HCT116 (cell line): Measurements from ENCODE around the gene ASIC1. TPM values are rescaled to one million over a fixed set of nuclear protein-coding genes. Genes with fewer than 3 reads are reported as not detected.

Experiments used
- ATAC-seq: fragments of 200-7000 bp; cut with Tn5 transposase; 2 replicates; pipeline ENCODE4 v1.9.1; 2020; ENCODE audit warnings: mild to moderate bottlenecking, moderate library complexity
- BruUV-seq: library from RNA; stranded (reverse); fragments of 400-500 nt; replicated peaks from 2 replicates; lab custom pipeline; 2021; lab: Mats Ljungman, UMichigan
- CTCF ChIA-PET: fragments of 300-600 bp; sonication (Branson Sonifier 250); formaldehyde crosslinking; loops from one replicate; lab custom pipeline; 2021; ENCODE audit warnings: antibody characterized with exemption; lab: Charles Lee
- POLR2A ChIA-PET: fragments of 300-600, 350-600 bp; sonication (Branson Sonifier 250); formaldehyde crosslinking; loops from one replicate; lab custom pipeline; 2021; ENCODE audit warnings: antibody characterized with exemption; lab: Charles Lee
- RAD21 ChIA-PET, 2 experiments: fragments of 300-600 bp; sonication (Branson Sonifier 250); formaldehyde crosslinking; loops; one replicate each; lab custom pipeline; 2023; ENCODE audit warnings: low total read pairs in 2 of 2; ENCODE audit not compliant: uncharacterized antibody in 2 of 2, unreplicated experiment in 2 of 2, low non-redundant PET in 1 of 2; lab: Charles Lee
- DNase-seq: peaks from one replicate; pipeline ENCODE4 v3.0.0-alpha.2; 2010; ENCODE audit warnings: low read depth, low spot score
- H2AFZ ChIP-seq: fragments of 200-600 bp; shearing (Covaris generic), sonication (generic); 2 replicates; pipeline ENCODE4 v1.6.1; 2017; ENCODE audit warnings: low read depth, mixed run types, mixed read lengths, antibody characterized with exemption, low read length; ENCODE audit not compliant: poor library complexity, severe bottlenecking
- H3K27ac ChIP-seq: 2 replicates; pipeline ENCODE4 v1.5.1; 2012; ENCODE audit warnings: low read depth, low read length
- H3K27me3 ChIP-seq: fragments of 200-600 bp; sonication (generic); 2 replicates; pipeline ENCODE4 v1.6.1; 2016; ENCODE audit warnings: mixed run types, low read length, mixed read lengths; ENCODE audit not compliant: insufficient read depth
- H3K36me3 ChIP-seq, 2 experiments: fragments of 200-500 bp in 1 of 2; fragments of 200-600 bp in 1 of 2; sonication (Bioruptor generic) in 1 of 2; sonication (generic) in 1 of 2; 2 replicates each; pipeline versions ENCODE4 v1.5.1 to v1.6.1; 2014 to 2016; ENCODE audit warnings: low read length in 2 of 2, inconsistent platforms in 1 of 2, mixed read lengths in 1 of 2, mixed run types in 1 of 2; ENCODE audit not compliant: insufficient read depth in 2 of 2, control insufficient read depth in 1 of 2
- H3K4me1 ChIP-seq, 2 experiments: fragments of 200-600 bp in 1 of 2; sonication (generic) in 1 of 2; 2 replicates each; pipeline versions ENCODE4 v1.5.1 to v1.6.1; 2012 to 2017; ENCODE audit warnings: low read length in 2 of 2, inconsistent platforms in 1 of 2, mild to moderate bottlenecking in 1 of 2, mixed read lengths in 1 of 2, mixed run types in 1 of 2, moderate library complexity in 1 of 2; ENCODE audit not compliant: insufficient read depth in 2 of 2, control insufficient read depth in 1 of 2
- H3K4me2 ChIP-seq: fragments of 200-600 bp; sonication (generic); 2 replicates; pipeline ENCODE4 v1.6.1; 2017; ENCODE audit warnings: mixed run types, low read length, mixed read lengths
- H3K4me3 ChIP-seq, 2 experiments: fragments of 200-600 bp in 1 of 2; sonication (generic) in 1 of 2; replicated peaks in 1 of 2; 2 replicates each; pipeline ENCODE4 v1.5.1; 2011 to 2016; ENCODE audit warnings: low read length in 2 of 2, control low read depth in 1 of 2, low read depth in 1 of 2, mild to moderate bottlenecking in 1 of 2, mixed read lengths in 1 of 2, mixed run types in 1 of 2
- H3K79me2 ChIP-seq: fragments of 200-600 bp; sonication (generic); 2 replicates; pipeline ENCODE4 v1.6.1; 2017; ENCODE audit warnings: mild to moderate bottlenecking, mixed run types, low read length, moderate library complexity, mixed read lengths; ENCODE audit not compliant: insufficient read depth
- H3K9ac ChIP-seq: fragments of 200-600 bp; sonication (generic); 2 replicates; pipeline ENCODE4 v1.6.1; 2016; ENCODE audit warnings: low read length, mixed read lengths
- H3K9me2 ChIP-seq: fragments of 200-600 bp; sonication (generic), shearing (Covaris generic); 2 replicates; pipeline ENCODE4 v1.6.1; 2017; ENCODE audit warnings: mixed run types, mild to moderate bottlenecking, moderate library complexity; ENCODE audit not compliant: insufficient read depth
- H3K9me3 ChIP-seq, 2 experiments: fragments of 200-500 bp in 1 of 2; fragments of 200-600 bp in 1 of 2; sonication (Bioruptor generic) in 1 of 2; sonication (generic) in 1 of 2; 2 replicates each; pipeline ENCODE4 v1.6.1; 2014 to 2017; ENCODE audit warnings: low read length in 2 of 2, mixed read lengths in 2 of 2, inconsistent platforms in 1 of 2, low read depth in 1 of 2, mild to moderate bottlenecking in 1 of 2, mixed run types in 1 of 2, moderate library complexity in 1 of 2; ENCODE audit not compliant: control insufficient read depth in 1 of 2, insufficient read depth in 1 of 2
- H4K20me1 ChIP-seq: fragments of 200-600 bp; sonication (generic), shearing (Covaris generic); 2 replicates; pipeline ENCODE4 v1.6.1; 2017; ENCODE audit warnings: mixed run types, mild to moderate bottlenecking, moderate library complexity; ENCODE audit not compliant: insufficient read depth
- POLR2AphosphoS5 ChIP-seq: IDR thresholded peaks from 2 replicates; pipeline ENCODE4 v1.6.1; 2011; ENCODE audit warnings: mild to moderate bottlenecking, low read depth, low read length, moderate library complexity
- intact Hi-C: fragments of 100-400 bp; cut with micrococcal nuclease; formaldehyde crosslinking; loops from 2 replicates; pipeline ENCODE4 v1.10.0; 2022
- total RNA-seq: library from RNA; stranded (reverse); gene quantifications from one replicate; pipeline ENCODE4 v1.2.1, GENCODE V29; 2021; ENCODE audit not compliant: unreplicated experiment
- TF ChIP-seq, protein P1 (sequence below): IDR thresholded peaks from 2 replicates; pipeline ENCODE4 v1.6.1; 2012
- TF ChIP-seq, protein P2 (sequence below): IDR thresholded peaks from 2 replicates; pipeline ENCODE4 v1.6.1; 2012

Gene ASIC1
- total RNA-seq, 1 experiment from 2014 or later, result 28.9 TPM

DNA sequence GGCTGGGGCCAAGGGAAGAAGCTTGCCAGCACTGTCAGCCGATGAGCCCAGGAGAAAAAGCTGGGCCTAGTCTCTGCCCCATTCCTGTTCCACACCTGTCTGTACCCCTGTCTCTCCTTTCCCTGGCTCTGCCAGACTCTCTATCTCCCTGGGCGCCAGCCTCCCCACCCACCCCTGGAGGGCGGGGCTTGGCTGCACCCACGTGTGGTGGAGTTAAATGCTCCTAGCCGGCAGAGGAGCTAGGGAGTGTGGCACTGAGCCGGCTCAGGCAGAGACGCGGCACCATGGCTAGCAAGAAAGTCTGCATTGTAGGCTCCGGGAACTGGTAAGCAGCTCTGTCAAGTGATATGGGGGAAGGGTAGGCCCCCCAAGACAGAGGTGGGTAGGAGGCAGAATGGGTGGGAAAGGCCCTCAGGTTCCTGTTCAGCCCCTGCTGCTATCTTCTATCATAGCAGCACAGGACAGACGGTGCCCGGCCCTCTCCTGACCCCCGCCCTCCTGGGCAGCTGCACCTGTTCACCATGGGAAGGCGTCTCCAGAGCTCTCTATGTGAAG, 46.4 kb downstream of the ASIC1 start, which contains the start of gene GPD1:
GPD1 (plus strand) TSS at position 242 of the 555 bp plus-strand sequence; CDS start at position 285, 43 bp downstream.
- RAD21 ChIA-PET, result interaction anchor here in 1 of 2 experiments (0.5 to 1.5 kb wide), 2 partner anchors 12 to 210 kb away, joined by 3 to 9 read pairs; no protein-coding TSS in a partner anchor
- Histone ChIP-seq H3K9ac (peak within 1 kb of the TSS; percentile 3; the same call in 1 of the 2 replicates), H3K4me2 (peak within 1 kb of the TSS; percentile 60), H3K4me1 (peaks cover 10 to 13% of the 10 kb centered on the region in 2 experiments)
- TF ChIP-seq, protein P1, sequence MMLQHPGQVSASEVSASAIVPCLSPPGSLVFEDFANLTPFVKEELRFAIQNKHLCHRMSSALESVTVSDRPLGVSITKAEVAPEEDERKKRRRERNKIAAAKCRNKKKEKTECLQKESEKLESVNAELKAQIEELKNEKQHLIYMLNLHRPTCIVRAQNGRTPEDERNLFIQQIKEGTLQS, result no peak
- peak; percentile 35; the same call in 1 of the 2 replicates for TF ChIP-seq POLR2AphosphoS5
- TF ChIP-seq, protein P2, sequence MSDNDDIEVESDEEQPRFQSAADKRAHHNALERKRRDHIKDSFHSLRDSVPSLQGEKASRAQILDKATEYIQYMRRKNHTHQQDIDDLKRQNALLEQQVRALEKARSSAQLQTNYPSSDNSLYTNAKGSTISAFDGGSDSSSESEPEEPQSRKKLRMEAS, result peak; percentile 77
- TF ChIP-seq, all 23 proteins: peak for 2
- Histone ChIP-seq H3K4me3 (peak within 1 kb of the TSS; percentile 5 to 35; a peak in 1 of 4 replicates), H3K36me3 (peaks cover 8 to 11% of the 10 kb centered on the region in 2 experiments; a peak in 3 of 4 replicates), H2AFZ (peak within 1 kb of the TSS; percentile 4), H3K79me2 (no peaks in the 10 kb centered on the region), H3K9me2 (no peaks in the 10 kb centered on the region), H3K9me3 (no peaks in the 10 kb centered on the region), H3K27ac (no peak within 1 kb of the TSS), H4K20me1 (no peaks in the 10 kb centered on the region), H3K27me3 (no peaks in the 10 kb centered on the region)
- ATAC-seq (peak; percentile 96), DNase-seq (peak; percentile 16)
- CTCF ChIA-PET, result interaction anchor here (0.9 to 1.4 kb wide), 5 partner anchors 8 to 72 kb away, joined by 3 to 8 read pairs (median 4); partner anchors contain the start of genes CERS5, COX14 and SMARCD1
- POLR2A ChIA-PET, result interaction anchor here (1.4 kb wide), 1 partner anchor 8 kb away, joined by 5 read pairs; the partner anchor contains the start of gene COX14
- no TSS peak for BruUV-seq
- intact Hi-C loops, result no loop called here
